NCI-H345 (cell line): ENCODE data around the gene LUC7L2.
"Not testable (repeated sequence)": the region's sequence is repeated elsewhere in the genome, so short reads cannot be mapped to it uniquely, and the experiment has no call there.

ENCODE experiments used
- DNase-seq: peaks from one replicate; lab custom pipeline; 2025; lab: John Stamatoyannopoulos, UW

Gene LUC7L2

DNA sequence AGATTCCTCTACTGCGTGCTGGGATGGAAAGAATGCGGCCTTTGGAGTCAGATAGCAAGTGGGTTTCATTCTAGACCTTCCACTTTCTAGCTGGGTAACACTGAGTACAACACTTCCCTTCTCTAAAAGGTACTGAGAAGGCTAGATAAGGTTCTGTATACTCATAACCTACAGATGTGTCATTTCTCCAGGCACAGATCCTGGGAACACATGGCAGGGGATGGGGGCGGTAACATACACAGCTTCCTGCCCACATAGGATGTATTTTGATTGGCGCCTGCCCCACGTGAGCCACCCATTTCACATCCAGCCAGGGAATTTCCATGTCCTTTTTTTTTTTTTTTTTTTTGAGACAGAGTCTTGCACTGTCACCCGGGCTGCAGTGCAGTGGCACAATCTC, 91.9 kb downstream of the LUC7L2 start:
- no peak for DNase-seq

- DNase-seq, result no peak
Observed at GRCh38 chr7:139452958-139453672, 93.4 kb downstream of the LUC7L2 start.

DNA sequence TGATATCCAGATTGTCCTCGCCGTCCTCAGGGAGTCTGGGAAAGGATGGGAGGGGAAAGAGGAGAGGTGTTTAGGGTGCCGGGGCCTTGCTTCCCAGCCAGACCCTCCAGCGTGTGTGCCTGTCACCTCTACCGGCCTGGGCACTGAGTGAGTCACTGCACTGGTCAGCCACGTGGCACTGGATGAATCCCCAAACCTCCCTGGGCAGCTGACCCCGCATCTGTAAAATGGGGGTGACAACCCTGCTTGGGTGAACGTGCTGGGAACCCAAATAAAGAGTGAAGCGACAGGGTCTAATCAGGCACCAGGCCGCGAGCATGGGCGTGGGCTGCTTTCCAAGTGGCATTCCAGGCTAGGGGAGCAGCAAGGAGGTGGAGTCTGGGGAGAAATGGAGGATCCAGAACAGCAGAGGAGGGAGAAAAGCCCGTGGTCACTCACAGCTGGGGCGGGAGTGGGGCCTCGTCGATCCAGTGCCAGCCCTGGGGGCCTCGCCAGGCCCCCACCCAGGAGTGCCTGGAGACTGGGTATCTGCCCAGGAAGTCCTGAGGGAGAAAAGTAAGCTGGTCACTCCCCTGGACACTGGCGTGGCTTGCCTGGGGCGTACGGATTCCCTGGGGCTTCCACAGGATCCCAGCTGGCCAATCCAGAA, 94.1 kb downstream of the LUC7L2 start:
- DNase-seq, result no peak

GRCh38 chr7:139455789-139456188, 96.1 kb downstream of the LUC7L2 start:
- no peak for DNase-seq

GRCh38 chr7:139456511-139456910, 96.8 kb downstream of the LUC7L2 start:
- DNase-seq, result no peak

- DNase-seq, result no peak
Observed at GRCh38 chr7:139457153-139457946, 97.7 kb downstream of the LUC7L2 start.

DNA sequence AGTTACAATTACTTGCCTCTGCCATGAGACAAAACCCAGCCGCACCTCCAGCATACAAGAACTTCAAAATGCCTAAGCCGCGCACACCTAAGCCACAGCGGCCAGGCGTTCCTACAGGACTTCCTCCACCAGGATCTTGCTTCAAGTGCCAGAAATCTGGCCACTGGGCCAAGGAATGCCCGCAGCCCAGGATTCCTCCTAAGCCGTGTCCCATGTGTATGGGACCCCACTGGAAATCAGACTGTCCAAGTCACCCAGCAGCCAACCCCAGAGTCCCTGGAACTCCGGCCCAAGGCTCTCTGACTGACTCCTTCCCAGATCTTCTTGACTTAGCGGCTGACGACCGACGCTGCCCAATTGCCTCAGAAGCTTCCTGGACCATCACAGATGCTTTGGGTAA, 103.7 kb downstream of the LUC7L2 start:
- DNase-seq, result not testable (repeated sequence)

DNA sequence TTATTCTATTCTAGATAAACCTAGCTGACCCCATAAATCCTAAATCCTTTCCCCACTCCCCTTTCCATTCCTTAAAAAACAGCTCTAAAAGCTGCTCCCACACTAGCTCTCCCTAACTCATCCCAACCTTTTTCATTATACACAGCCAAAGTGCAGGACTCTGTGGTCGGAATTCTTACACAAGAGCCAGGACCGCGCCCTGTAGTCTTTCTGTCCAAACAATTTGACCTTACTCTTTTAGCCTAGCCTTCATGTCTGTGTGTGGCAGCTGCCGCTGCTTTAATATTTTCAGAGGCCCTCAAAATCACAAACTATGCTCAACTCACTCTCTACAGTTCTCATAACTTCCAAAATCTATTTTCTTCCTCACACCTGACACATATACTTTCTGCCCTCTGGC, 104.8 kb downstream of the LUC7L2 start:
- DNase-seq, result not testable (repeated sequence)

- DNase-seq, result not testable (repeated sequence)
Observed at GRCh38 chr7:139465072-139465471, 105.4 kb downstream of the LUC7L2 start.

DNA sequence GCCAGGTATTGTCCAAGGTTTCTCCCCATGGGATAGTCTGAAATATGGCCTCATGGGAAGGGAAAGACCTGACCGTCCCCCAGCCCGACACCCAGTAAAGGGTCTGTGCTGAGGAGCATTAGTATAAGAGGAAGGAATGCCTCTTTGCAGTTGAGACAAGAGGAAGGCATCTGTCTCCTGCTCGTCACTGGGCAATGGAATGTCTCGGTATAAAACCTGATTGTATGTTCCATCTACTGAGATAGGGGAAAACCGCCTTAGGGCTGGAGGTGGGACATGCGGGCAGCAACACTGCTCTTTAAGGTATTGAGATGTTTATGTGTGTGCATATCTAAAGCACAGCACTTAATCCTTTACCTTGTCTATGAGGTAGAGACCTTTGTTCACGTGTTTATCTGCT, 108.0 kb downstream of the LUC7L2 start:
- DNase-seq, result not testable (repeated sequence)

- DNase-seq, result not testable (repeated sequence)
Observed at GRCh38 chr7:139468281-139468680, 108.6 kb downstream of the LUC7L2 start.

GRCh38 chr7:139471740-139472353, 112.2 kb downstream of the LUC7L2 start:
- no peak for DNase-seq
